C1 segment of cervical spinal cord (tissue), 14 donors: Measurements from ENCODE around the gene SERPINA3.
"Not testable (repeated sequence)": the region's sequence is repeated elsewhere in the genome, so short reads cannot be mapped to it uniquely, and the experiment has no call there.

Source experiments
- DNase-seq, 14 donors: peaks; one replicate each; lab custom pipeline; 2025; lab: John Stamatoyannopoulos, UW

The SERPINA3 gene

DNA sequence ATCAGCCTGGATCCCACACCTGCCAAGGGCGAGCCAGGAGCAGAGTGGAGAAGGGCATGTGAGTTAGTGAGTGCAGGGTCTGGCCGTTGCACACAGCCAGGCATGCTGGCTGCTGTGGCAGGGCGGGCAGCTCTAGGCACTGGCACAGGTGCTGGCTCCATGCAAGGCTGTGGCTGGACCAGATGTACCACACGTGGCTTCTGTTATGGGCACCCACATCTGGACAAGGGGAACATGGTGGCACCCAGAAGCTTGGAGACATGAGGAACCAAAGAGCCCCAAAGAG is 20.1 kb downstream of the SERPINA3 start:
- no peak for DNase-seq

DNA sequence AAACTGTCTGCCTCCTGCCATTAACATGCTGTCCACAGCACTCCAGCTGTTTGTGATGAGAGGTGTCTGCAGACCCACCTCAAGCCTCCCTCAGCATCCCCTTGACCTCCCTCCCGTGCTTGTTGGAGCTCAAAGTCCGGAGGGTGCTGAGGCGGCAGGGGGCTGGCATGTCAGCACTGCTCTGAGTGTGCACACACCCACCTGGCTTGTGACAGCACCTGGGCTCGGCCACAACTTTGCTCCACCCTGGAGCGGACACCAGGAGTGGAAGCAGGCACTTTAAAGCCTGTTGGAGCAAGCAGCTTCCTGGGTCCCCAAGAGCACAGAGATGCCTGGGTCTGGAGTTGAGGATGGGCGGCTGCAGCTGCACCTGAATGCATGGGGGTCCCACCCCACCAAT is 20.9 kb downstream of the SERPINA3 start:
- no peak for DNase-seq

DNA sequence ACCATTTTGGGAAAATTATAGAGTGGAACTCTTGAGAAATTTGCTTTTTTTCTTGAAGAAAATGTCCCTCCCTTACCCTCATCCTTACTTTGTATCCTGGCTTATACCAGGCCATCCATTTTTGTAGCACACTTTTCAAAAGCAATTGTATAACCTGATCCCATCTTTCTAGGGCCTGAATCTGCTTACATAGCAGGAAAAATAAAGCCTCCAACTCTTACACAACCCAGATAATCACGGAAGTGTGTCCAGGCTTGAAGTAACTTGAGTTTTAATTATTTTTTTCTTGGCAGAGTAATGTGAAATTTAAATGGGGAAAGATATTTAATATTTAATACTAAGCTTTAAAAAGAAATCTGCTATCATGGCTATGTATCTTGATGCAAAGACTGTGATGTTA is 23.0 kb downstream of the SERPINA3 start:
- no peak for DNase-seq

DNA sequence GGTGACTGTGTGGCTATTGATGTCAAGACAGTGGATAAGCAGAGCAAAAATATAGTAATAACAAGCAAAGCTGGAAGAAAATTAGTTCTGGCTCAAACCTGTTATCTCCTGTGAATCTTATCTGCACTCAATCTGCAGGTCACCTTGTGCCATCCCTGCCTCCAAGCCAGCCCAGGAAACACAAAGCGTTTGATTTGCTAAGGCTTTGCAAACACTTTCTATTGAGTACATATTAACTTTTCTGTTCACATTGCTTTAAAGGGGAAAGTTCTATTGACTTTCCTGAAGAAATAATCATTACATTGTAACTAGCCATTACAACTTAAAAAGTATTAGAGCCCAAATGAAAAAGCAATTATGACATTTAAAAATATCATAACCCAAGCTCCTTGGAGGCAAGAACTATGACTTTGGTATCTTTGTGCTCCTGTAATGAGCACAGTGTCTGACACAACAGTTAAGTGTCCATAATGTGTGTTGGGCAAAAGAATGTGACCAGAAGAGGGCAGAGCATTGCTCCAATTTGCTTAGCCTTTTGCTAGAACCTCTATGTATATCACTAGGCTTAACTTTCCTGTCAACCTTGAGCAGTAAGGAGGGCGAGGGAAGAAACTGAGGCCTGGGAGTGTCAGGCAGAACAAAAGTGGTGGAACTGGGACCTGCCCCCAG is 24.7 kb downstream of the SERPINA3 start:
- no peak for DNase-seq

DNA sequence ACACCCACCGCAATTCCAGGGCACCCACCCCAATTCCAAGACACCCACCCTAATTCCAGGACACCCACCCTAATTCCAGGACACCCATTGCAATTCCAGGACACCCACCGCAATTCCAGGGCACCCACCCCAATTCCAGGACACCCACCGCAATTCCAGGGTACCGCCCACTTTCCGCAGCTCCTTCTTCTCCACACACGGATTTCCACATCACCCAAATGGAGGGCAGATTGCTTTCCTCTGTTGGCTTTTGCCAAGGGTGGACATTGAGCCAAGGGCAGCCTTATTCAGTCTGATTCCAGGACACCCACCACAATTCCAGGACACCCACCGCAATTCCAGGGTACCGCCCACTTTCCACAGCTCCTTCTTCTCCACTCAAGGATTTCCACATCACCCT is 25.6 kb downstream of the SERPINA3 start:
- not testable (repeated sequence) for DNase-seq

DNA sequence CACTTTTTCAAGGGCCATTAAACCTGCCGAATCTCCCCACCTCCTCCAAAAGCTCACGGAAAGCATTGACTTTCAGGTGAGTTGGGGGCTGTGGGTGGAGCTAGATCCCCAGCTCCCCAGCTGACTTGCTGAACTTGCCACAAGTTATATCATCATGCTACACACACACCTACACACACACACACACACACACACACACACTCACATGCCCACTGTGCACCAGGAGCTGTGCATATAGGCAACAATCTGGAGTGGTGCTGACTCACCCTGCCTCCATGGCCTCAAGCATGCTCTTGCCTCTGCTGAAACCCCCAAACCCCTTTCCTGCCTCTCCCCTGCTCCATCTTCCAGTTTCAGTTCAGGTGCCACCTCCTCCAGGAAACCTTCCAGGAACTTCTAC is 26.1 kb downstream of the SERPINA3 start:
- DNase-seq, result no peak

DNA sequence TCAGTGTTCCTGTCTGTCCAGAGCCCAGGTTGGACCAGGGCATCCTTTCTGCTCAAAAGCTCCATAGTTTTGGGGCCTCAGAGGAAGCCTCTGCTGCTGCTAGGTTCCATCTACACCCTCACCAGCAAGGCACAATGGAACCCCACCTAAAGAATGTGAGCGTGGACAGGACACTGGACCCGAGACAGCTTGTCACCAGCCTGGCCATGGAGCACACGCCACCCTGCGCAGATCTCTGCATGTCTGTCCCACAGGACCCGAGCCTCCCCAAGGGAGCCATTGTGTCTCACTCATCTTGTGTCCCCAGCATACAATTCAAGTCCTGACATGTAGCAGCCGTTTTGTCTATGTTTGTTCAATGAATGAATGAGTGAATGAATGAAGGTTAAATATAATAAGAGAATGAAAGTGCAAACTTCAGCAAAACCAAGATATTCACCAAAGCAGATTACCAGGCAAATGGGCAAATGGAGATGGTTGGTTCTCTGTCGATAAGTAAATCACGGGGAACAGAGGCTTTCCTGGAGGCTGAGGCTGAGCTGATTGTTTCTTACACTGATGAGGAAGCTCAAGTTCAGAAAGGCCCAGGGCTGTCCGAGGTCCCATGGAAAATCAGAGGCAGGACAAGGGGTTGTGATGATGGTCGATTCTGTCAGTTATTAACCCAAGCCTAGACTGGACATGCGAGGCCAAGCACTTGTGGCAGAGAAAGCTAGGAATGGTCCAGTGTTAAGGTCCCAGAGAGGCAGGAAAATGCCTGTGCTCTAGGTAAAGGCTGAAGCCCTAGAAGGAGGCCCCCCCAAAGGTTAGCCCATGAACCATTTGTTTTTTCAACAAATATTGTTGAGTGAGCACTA is 27.0 kb downstream of the SERPINA3 start:
- no peak for DNase-seq

DNA sequence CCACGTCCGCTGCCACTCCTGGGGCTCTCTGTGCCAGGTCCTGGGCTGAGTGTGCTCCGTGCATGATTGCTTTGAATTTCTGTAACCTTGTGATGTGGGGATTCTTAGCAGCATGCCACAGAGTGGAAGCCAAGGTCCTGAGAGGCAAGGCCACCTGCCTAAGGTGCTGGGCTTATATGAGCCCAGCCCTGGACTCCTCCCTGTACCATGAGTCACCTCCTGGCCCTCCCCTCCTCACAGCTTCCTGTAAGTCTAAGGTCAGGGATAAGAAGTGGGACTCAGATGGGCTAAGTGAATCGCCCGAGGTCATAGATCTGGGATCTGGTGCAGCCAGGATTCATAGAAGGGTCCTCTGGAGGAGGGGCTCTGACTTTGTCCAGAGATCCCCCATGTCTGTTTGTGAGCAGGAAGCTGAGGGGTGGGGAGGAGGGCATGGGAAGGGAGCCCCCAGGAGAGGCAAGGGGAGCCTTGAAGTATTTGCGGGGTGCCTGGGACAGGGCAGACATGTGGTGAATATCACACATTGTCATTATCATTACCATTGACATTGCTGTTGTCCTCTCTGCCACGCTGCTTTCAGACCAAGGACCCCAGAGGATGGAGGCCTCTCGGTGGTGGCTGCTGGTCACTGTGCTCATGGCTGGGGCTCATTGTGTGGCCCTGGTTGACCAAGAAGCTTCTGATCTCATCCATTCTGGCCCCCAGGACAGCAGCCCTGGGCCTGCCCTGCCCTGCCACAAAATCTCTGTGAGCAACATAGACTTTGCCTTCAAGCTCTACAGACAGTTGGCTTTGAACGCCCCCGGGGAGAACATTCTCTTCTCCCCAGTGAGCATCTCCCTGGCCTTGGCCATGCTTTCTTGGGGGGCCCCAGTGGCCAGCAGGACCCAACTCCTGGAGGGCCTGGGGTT is 28.8 kb downstream of the SERPINA3 start:
- no peak for DNase-seq

DNA sequence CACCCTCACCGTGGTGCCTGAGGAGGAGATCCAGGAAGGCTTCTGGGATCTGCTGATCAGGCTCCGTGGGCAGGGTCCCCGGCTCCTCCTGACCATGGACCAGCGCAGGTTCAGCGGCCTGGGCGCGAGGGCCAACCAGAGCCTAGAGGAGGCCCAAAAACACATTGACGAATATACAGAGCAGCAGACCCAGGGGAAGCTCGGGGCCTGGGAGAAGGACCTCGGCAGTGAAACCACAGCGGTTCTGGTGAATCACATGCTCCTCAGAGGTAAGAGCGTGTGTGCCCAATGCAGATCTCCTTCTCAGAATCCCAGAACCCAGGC is 29.4 kb downstream of the SERPINA3 start:
- no peak for DNase-seq

DNA sequence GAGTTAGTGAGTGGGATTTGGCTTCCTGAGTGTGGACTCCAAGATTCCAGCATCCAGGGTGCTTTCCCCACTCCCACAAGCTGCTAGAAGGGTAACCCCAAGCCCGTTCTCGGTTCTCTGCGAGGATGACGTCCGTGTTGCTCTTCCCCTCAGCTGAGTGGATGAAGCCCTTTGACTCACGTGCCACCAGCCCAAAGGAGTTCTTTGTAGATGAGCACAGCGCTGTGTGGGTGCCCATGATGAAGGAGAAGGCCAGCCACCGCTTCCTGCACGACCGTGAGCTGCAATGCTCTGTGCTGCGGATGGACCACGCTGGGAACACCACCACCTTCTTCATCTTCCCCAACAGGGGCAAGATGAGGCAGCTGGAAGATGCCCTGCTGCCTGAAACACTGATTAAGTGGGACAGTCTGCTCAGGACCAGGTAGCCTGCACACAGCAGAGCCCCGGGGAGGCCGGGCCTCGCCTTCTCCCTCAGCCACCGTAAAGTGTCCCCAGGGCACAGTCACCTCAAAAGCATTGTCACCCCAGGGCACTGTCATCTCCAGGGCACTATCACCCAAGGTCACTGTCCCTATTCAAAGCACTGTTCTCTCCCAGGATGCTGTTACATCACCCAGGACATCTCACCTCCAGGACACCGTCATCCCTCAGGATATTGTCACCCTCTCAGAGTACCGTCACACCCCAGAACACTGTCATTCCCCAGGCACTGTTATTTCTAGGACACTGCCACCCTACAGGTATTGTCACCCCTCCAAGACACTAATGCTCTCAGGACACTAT is 31.3 kb downstream of the SERPINA3 start:
- no peak for DNase-seq

DNA sequence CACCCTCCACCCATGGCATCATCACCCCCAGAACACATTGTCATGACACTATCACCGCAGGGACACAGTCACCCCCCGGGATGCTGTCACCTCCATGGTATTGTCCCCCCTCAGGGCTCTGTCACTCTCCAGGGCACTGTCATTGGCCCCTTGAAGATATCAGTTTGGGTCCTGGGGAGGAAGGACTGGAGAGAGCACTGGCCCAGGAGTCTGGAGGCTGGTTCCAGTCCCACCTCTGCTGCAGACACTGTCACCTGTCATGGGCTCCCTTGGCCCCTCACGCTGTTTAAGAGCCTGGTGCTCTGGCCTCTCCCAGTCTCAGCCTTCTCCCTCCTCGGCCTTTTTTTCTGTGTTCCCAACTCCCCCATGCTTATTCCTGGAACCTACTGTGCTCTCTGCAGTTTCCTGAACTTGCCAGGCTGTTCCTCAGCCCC is 31.9 kb downstream of the SERPINA3 start:
- DNase-seq, result no peak

DNA sequence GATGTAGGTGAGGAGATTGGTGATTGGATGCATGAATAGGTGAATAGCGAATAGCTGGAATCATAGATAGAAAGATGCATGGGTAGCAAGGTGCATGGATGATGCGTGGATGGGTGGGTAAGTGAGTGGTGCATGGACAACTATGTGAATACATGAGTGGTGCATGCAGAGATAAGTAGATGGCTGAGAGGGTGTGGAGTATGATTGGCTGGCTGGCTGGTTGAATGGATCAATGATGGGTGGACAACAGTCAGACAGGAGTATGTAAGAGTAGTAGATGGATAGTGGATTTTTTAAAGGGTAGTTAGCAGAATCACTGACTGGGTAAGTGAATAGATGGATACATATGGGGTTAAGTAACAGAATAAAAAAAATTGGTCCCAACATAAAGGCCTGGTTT is 33.9 kb downstream of the SERPINA3 start:
- no peak for DNase-seq

DNA sequence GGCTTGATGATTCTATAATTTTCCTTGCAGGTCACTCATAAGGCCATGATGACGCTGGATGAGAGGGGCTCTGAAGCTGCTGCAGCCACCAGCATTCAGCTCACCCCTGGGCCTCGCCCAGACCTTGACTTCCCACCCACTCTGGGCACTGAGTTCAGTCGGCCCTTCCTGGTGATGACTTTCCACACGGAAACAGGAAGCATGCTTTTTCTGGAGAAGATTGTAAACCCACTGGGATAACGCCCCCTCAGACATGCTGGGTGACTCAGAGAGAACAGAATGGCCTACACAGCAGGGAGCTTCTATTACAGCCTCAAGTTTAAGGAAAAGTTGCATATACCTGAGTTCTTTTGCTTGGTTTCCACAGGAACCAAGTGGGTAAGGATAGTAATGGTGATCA is 34.3 kb downstream of the SERPINA3 start:
- no peak for DNase-seq

DNA sequence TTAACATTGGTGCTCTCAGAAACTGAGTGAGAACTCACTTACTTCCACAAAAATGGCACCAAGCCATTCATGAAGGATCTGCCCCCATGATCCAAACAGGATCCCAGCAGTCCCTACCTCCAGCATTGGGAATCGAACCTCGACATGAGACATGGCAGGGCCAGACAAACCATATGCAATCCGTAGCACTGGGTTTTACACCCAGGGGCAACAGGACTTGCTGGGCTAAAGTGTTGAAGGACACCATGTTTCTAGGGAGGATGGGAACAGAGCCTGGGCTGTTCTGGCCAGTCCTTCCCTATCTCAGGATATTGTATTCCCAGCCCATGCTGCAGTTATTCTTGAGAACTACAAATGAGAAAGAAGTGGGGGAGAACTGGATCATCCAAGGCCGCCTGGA is 36.6 kb downstream of the SERPINA3 start:
- DNase-seq, result no peak

DNA sequence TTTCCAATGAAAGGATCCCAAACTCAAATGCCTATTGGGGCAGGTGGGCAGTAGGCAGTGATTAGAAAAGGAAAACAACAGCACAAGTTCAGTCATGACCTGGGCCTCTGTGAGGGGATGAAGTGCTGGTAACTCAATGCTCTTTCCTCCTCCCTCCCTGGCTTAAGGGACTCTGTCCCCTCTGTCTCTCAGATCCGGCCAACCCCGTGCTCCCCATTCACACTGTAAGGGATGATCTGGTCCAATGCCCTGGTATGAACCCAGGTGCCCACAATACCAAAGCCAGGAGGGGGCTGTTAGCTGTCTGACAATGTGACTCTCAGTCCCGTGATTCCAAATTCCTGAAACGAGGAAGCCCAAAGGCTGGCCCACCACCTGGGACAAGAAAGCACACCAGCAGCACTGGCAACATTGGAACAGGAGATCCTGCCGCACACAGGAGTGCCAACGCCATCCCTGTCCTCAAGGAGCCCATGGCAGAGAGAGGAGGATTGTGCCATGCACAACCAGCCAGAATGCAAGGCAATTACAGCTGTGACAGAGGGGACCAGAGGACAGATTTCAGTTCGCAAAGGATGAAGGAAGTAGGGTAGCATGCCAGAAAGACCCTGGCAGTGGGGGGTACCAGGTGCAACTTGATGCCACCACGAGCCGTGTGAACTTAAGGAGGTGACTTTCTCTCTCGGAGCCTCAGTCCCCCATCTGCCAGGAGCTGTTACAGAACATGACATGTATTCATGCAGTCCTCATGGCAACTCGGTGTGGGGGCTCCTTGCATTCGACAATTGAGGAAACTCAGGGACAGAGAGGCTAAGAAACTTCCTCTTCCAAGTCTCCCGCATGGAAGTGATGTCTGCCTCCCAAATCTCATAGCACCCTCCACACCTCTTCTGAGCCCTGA is 37.6 kb downstream of the SERPINA3 start:
- no peak for DNase-seq

DNA sequence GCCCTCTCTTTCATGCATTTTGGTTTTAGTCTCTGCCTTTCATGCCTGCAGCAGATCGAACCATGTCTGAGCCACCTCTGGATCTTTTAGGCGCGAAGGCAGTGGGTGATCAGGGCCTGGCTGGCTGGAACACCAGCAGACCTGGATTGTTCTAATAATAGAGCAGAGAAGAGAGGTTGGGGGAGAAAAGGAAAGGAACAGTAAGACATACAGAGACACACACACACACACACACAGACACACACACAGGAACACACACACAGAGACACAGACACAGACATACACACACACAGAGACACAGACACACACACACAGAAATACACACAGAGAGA is 38.2 kb downstream of the SERPINA3 start:
- no peak for DNase-seq

DNA sequence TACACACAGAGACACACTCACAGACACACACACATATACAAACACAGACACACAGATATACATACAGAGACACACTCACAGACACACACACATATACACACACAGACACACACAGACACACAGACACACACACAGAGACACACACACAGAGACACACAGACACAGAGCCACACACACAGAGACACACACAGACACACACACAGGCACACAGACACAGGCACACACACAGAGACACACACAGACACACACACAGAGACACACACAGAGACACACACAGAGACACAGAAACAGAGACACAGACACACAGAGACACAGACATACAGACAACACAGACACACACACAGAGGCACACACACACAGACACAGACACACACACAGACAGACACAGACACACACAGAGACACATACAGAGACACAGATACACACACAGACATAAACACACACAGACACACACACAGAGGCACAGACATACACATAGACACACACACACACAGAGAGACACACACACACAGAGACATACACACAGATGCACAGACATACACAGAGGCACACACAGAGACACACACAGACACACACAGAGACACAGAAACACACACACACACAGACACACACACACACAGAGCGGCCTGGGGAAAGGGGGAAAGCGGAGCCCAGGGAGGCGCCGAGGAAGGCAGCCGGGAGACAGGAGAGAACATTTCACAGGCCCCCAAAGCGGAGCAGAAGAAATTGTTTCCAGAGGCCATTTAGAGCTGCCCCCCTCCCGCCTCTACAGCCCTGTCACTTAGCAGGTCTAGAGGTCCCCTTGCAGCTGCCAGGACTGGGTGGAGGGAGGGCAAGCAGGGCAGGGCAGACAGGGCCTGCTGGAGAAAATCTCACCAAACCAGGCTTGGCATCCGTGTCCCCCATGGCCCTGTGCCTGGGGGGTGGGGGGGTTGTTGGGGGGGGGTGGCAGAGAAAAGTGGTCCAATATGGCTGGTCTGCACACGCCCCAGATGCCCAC is 38.9 kb downstream of the SERPINA3 start:
- no peak for DNase-seq

DNA sequence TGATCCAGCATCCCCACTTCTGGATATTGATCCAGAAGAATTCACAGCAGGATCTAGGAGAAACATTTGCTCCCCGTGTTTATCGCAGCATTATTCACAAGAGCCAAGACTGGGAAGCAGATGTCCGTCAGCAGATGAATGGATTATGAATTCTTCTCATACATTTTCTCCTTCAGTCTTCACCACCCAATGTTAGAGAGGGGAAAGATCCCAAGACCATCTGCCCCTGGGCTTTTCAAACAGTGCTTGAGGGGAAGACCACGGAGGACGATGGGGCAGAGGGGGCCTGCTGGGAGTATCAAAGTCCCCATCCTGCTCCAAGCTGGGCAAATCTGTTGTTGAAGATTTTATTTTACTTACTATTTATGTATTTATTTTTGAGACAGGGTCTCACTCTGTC is 41.1 kb downstream of the SERPINA3 start:
- no peak for DNase-seq

DNA sequence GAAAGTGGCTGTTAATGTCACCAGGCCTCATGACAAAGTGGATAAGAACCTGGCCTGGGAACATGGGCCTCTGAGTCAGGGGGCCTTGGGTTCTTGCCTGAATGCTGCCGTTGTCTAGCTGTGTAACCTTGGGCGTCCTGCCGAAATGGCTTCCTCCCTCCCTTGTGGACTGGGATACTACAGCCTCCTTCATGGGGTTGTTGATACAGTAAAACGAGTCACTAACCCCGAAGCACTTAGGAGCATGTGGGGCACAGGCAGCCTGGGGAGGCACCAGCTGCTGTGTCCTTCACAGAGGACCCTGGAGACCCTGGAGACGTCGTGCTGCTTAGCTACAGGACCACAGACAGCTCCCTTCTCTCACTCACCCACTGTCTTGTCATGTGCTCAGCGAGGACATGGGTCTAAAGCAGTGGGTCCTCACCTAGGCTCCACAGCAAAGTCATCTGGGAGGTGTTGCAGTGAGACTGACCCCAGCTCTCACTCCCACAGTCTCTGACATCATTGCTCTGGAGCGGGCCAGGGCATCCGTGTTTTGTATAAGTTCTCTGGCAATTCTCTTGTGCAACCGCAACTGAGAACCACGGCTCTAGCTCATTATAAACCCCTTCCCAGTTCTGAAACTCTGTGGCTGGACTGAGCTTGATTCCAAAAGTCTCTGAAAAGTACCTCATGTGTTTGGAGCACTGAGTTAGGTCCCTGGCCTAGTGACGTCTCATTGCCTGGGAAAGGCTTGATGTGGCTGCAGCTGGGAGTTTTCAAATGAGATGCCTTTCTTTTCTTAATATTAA is 42.1 kb downstream of the SERPINA3 start:
- no peak for DNase-seq
